SKM-1 (cell line): ENCODE results near the gene SLC5A1.

ENCODE experiments used
- DNase-seq: peaks from one replicate; lab custom pipeline; 2025; ENCODE audit not compliant: unreplicated experiment; lab: John Stamatoyannopoulos, UW

The SLC5A1 gene

DNA sequence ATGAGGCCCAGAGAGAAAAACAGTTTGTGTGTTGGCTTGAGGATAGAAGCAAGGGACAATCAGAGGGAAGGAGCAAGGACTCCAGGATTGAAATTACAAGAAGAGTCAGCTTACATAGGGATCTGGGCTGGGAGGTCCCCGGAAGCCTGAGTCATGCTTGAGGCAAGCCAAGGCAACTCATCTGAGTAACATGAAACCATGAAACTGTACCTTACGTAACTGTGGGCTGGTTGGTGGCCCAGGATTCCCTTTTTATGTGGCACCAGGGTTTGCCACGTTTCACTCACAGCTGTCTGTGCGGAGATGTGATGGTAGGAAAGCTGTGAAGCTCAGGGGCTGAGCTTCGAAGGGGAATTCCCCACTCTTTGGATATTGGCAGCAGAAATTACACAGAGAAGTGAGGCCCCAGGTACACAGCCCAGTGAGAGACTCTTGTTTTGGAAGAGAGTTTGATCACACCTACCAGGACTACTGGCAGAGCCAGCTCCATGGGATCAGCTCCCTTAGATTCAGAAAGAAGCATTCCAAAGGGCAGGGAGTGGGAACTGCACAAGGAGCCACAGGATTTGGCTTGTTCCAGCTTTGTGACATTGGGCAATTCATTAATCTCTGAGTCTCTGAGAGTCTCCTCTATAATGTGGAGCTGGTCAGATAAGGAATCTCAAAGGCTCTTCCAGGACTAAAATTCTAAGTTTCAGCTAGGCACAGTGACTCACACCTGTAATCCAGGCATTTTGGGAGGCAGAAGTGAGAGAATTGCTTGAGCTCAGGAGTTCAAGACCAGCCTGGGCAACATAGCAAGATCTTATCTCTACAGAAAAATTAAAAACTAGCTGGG, 7.8 kb downstream of the SLC5A1 start:
- peak; percentile 58 for DNase-seq

DNA sequence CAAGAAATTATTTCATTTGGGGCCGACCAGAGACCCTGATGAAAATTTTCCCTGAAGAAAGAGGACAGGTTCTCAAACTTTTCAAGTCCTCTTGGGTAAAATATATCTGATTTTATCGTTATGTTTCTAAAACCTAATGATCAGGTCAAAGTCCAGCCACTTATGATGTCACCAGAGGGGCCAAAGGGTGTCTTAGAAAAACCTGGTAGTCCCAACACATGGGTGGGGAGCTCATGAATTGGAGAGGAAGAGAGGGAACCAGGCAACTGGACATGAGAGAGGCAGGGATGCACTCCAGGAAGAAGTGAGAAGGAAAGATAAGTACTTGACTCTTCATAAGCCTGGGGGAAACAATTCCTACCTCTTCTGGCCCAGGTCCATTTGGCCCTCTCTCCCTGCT, 9.2 kb downstream of the SLC5A1 start:
- DNase-seq: no peak

DNA sequence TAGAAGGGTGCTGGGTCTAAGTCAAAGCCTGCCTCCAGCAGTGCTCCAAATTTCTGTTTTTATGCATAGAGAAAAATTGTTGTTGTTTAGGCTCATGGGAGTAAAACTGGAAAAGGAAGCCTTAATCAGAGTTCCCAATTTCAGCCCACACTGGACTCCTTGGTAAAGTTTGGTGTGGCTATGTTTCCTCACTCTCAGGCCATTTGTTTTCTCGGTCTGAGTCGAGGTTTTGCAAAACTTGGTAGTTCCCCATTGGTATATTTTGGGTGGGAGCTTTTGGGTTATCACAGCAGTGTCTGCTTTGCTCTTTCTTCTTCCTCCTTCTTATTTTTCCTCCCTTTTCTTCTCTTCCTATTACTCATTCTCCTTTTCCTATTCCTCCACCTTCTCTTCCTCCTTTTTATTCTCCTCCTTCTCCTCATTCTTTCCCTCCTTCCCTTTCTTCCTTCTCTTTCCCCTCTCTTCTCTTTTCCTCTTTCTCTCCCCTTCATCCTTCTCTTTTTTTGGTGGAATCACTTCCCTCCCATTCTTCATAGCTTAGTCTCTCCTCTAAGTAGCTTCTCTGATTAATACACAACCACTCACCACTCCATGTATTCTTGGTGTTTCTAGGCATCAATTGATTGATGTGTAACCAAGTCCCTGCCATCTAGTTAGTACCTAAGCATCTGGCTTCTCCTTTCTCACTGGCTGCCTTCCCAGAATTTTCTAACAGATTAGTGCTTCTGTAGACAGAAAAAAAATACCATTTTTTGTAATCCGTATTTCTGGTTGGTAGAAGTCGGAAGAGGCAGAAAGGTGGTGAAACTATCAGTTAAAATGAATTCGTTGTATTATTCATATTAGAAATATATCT, 10.1 kb downstream of the SLC5A1 start:
- DNase-seq: no peak

DNA sequence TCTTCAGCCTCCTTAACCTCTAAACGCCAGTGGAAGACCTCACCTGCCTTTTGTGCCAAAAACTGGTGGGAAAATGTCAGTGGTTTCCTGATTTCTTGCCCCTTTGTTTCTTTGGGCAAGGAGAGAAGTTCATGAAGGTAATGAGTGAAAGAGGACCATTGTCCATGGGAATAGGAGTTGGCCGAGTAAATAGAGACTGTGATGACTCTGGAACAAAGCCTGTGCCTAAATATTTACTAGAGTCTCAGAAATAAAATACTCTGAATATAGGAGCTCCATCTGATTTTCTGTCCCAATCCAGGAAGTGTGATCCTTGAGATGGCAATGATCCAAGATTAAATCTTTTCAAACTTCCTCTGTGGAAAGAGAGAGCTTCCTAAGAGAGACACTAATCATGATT, 12.0 kb downstream of the SLC5A1 start:
- no peak for DNase-seq

DNA sequence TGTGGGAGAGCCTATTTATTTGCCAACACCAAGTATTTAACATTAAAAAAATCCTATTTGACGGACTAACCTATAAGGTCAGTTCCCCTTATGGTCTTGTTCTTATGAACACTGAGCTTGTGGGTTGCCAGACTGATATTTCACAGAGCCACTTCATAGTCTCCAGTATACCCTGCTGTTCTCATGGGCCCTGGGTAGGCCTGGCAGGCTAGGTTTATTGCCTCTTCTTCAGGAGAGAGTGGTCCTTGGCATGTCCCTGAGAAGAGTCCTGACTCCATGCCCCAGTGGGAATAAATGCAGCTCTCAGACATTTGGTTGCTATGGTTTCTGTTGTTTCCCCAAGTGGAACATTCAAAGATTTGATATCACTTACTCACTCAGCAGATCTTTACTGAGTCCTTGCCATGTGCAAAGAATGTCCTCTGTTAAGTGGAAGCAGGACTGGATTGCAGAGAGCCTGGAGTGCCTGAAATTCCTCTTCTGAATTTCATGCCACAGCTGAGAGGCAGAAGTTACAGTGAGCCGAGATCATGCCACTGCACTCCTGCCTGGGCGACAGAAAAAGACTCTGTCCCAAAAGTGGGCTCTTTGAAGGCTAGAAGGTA, 15.7 kb downstream of the SLC5A1 start:
- DNase-seq: no peak

DNA sequence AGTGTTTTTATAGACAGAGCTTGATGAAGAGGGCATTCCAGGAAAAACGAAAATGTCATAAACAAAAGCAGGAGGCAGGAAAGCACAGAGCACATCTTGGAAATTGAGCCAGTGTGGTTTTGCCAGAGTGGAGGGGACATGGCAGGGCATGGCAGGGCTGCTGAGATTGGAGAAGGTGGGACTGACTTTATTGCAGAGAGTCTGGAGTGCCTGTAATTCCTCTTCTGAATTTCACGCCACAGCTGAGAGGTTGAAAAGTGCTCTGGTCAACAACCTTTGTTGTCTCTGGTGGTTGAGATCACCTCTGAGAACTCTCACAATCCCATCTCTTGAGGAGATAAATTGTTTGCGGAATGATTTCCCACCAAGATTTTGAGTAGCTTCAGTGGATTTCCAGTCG, 16.4 kb downstream of the SLC5A1 start:
- no peak for DNase-seq

DNA sequence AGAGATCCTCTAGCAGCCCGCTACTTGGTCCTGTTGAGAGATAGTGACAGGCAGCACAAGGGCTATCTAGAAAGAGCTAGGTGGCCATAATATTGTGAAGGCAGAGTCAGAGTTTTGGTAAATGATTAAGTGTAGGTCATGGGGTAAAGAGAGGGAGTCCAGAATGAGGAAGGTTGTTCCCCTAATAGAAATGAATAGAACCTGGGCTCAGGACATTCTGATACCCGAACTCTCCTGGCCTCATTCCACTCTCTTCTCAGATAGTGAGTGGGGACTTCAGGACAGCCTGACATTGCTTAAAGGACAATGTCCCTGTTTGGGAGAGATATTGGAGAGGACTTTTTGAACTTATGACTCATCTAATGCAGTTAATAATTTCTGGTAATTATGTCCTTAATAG, 20.6 kb downstream of the SLC5A1 start:
- no peak for DNase-seq

DNA sequence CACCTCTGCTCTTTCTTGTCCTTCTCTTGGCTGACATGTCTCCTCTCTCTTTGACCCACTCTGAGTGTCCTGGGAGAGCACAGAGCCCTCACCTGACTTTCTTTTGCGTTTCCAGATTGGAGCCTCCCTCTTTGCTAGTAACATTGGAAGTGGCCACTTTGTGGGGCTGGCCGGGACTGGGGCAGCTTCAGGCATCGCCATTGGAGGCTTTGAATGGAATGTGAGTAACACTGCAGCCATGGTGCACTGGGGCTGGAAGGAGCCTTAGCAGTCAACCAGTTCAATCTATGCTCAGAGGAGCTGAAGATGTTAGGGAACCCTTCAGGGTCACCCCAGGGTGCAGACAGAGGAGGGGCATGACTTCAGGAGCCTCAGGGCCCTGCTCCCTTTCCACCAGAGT, 23.8 kb downstream of the SLC5A1 start:
- no peak for DNase-seq

DNA sequence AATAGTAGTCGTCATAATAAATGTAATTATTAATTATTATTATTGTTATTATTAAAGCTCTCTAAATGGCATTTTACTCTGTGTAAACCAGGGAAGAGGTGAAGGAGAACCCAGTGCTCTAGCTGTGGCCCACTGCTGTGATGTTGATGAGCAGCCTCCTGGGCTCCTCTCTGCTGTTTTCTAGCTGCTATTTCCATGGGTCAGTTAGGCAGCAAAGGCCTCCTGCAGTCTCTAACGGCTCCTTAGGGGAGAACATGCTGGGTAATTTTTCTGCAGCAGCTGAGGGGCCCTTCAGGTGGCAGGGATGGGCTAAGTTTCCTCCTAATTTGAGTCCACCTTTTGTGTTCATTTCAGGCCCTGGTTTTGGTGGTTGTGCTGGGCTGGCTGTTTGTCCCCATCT, 24.6 kb downstream of the SLC5A1 start:
- no peak for DNase-seq

DNA sequence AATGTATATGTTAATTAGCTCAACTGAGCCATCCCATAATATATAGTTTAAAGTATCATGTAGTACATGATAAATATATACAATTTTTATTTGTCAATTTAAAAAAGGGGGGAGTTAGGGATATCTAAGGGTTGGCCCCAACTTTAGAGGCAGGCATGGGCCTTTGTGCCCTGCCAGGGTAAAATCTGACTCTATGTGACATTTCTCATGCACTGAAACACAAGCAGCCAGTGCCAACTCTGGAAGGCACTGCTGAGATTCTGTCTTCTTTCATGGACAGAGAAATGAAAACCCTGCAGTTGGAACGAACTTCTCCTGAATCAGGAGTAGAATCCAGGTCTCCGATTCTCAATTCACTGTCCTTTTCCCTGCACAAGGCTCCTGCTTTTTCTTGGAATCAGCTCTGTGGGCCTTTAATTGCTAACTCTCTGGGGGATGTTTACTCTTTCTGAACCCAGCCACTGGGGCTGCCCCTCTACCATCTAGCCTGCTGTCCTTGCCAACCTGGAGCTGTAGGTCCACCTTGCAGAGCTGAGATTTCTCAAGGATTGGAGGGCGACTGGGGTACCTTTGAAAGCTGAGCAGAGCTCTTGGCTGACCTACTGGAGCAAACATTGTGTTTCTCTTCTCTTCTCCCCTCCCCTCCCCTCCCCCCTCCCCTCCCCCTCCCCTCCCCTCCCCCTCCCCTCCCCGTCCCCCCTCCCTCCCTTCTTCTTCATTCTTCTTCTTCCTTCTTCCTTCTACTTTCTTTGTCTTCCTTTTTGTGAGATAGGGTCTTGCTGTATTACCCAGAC, 26.7 kb downstream of the SLC5A1 start:
- DNase-seq: no peak

DNA sequence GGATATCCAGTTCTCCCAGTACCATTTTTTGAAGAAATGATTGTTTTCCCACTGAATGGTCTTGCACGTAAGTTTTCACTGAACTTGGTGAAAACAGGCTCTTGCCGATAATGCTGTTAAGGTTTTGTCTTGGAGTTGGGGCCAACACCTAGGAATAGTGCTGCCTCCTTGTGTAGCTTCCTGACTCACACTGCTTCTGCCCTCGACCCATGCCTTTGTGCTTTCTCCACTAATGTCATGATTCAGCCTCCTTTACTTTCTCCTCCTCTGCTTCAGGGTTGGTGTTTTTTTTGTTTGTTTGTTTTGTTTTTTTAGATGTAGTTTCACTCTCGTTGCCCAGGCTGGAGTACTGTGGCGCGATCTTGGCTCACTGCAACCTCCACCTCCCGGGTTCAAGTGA, 30.2 kb downstream of the SLC5A1 start:
- DNase-seq: no peak

DNA sequence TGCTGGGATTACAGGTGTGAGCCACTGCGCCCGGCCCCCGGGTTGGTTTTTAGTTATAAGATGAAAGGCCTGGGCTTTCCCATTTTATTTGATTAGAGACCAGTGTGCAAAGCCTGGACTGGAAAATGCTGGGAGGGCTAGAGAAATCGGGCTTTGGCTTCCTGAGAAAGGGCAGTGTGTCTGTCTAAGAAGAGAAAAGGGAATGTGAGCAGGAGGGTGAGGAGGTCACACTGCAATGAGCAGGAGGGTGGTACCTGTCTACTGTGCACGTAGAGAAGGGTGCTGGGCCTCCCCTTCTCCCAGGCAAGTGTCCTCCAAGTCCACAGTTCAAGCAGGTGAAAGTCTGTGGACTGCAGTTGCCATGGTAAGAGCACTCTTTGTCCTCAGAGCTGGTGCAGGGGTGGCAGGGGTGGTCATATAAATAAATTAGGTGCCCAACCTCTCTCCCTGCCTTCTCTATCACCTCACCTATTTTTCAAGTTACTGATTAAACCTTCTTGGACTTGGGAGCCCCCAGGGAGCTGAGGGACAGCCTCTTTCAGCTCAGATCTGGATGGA, 30.8 kb downstream of the SLC5A1 start:
- no peak for DNase-seq

DNA sequence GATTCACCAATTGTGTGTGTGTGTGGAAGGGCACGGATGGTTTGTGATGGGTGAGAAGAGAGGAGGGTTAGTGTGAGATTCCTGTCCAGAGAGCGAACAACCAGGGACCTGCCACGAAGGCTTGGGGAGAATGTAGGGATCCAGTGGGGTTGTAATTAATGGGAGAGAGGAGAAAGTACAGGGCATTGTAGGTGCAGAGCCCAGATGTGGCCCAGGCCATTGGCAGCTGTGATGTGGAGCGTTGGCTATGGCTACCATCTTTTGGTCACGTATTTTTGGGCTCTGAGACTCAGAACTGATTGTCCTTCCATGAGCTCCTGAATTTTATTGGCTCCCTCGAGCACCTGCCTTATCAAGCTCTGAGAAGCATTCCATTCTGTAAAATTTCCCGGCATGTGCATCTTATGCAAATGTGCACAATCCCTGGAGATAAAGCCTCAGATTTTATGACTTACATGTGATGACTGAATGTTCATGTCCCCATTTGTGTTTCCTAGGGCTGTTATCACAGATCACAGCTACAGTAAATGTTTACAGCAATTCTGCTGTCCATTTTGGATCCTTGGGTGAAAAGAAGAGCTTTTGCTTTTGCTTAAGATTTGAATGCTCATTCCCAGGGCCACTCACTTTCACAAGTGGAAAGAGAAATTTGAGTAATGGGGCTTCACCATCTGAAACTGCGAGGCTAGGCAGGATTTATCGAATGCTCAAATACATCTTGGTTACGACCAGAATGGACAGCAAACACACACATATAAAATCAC, 33.1 kb downstream of the SLC5A1 start:
- no peak for DNase-seq

DNA sequence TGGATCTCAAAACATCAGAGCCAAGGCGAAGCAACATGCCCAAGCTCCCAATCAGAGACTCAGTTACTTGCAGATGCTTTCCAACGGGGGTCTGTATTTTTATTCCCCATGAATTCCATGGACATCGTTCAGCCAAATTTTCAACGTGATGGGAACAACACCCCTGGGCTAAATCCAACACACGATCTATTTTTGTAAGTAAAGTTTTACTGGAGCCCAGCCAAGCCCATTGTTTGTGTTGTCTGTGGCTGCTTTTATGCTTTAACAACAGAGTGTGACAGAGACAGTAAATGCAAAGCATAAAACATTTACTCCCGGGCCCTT, 33.7 kb downstream of the SLC5A1 start:
- no peak for DNase-seq

DNA sequence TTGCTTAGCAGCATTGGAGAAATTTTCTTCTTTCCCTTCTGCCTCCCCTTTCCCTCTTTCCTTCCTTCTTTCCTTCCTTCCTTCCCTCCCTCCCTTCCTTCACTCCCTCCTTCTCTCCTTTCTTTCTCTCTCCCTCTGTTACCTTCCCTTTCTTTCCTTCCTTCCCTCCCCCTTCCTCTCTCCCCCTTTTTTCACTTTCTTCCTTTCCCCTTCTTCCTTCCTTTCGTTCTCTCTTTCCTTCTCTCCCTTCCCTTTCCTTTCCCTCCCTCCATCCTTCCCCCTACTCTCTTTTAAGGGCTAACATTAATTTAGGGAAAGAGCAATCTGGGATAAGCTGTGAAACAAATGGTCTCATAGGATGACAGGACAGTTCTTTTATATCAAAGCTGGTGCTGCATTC, 34.1 kb downstream of the SLC5A1 start:
- DNase-seq: no peak

DNA sequence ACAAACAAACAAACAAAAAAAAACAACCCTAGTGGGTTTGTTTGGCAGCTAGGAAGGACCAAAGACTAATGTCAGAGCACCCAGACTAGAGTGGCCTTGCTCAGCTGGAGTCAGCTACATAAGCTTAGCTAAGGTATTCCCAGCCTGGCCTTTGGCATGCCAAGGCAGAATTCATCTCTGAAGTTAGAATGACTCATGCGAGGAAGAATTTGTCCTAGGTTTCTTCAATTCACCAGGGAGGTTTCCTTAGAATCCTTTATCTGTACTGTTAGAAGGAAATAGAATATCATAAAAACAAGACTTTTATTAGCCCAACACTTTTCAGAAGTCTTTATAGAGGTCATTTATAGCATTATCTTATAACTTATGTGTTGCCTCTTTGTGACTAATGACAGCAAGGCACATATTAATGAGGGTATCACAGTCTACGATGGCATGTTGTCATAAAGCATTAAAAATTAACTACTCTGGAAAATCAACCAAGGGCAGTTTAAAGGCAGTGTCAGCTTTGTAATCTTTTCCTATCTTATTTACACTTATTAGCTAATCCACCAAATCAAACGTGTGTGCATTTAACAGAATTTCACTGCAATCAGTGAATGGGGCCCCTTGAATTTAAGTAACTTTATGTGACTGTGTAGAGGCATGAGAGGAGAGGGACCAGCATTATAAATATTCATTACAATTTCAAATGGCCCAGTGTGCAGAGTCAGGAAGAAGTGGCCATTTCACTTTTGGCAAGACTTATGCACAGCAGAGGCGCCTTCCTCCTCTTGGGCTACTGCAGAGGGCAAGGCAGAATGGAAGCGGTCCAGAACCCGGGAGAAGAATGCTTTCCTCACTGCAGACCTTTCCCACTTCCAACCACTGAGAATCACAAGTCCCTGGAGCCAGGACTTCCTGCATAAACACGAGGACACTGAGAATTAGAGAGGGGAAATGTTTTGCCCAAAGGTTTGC, 36.3 kb downstream of the SLC5A1 start:
- no peak for DNase-seq

DNA sequence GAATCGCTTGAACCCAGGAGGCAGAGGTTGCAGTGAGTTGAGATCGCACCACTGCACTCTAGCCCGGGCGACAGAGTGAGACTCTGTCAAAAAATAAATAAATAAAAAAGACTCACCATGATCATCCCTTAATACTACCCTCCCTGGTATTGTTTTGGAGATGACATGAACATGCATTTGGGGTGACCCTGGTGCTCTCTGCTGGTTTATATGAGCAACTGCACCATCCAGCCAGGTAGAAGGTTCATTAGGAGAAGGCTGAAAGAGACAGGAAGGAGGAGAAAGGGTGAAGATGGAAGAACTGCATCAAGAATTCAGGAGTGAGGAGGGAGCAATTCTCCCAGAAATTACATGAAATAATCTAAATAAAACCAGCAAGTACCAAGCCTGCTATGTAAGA, 37.8 kb downstream of the SLC5A1 start:
- peak; percentile 46 for DNase-seq

DNA sequence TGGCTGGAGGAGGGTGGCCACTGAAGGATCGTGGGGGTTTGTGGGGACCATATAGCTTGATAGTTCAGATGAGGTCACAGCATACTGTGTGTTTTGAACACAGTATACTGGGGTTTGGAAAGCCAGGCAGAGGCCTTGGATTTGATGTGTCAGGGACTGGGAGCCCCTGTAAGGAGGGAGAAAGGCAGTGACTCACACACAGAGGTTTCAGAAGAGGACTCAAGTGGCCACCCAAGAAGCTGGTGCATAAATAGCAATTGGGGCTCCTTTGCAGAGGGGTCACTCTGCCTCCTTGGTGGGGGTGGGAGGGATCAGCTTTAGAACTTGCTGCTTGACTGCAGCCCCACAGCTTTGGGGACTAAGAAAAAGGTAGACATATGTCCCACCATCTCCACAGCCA, 39.3 kb downstream of the SLC5A1 start:
- no peak for DNase-seq

DNA sequence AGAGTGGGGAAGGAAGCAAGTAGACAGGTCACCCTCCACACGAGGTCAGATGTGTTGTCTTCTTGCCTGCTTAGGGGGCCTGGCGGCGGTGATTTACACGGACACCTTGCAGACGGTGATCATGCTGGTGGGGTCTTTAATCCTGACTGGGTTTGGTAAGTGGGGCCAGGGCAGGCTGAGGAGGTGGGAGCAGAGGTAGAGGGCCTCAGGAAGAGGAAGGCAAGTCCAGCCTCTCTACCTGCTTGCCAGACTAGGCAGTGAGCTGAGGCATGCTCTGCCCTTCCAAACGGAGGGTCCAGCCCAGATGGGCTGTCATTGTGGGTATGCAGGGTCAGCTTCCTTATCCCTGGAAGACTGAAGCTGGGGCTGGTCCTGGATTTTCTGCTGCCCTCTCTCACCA, 39.9 kb downstream of the SLC5A1 start:
- DNase-seq: no peak
